ENCODE measurements around the gene SLC9A5. TPM values are rescaled to one million over a fixed set of nuclear protein-coding genes. Genes with fewer than 3 reads are reported as not detected.

SLC9A5 gene
- total RNA-seq, 1 experiment from 2014 or later: 2.4 TPM

DNA sequence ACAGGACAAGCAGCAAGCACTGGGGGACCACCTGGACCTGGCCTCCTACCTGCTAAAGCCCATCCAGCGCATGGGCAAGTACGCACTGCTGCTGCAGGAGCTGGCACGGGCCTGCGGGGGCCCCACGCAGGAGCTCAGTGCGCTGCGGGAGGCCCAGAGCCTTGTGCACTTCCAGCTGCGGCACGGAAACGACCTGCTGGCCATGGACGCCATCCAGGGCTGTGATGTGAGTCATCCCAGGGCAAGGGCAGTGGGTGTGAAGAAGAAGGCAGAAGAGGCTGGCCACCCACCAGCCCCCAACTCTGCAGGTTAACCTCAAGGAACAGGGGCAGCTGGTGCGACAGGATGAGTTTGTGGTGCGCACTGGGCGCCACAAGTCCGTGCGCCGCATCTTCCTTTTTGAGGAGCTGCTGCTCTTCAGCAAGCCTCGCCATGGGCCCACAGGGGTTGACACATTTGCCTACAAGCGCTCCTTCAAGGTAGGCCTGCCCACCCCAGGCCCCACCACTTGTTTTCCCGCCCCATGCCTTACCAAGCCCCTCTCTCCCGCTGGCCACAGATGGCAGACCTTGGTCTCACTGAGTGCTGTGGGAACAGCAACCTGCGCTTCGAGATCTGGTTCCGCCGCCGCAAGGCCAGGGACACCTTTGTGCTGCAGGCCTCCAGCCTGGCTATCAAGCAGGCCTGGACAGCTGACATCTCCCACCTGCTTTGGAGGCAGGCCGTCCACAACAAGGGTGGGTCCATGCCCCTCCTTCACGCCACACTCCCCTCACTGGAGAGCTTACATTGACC is 37.9 kb downstream of the SLC9A5 start:
- peaks cover 23% of the 10 kb centered on the region for H3K4me1 ChIP-seq
- TF ChIP-seq, protein P1, sequence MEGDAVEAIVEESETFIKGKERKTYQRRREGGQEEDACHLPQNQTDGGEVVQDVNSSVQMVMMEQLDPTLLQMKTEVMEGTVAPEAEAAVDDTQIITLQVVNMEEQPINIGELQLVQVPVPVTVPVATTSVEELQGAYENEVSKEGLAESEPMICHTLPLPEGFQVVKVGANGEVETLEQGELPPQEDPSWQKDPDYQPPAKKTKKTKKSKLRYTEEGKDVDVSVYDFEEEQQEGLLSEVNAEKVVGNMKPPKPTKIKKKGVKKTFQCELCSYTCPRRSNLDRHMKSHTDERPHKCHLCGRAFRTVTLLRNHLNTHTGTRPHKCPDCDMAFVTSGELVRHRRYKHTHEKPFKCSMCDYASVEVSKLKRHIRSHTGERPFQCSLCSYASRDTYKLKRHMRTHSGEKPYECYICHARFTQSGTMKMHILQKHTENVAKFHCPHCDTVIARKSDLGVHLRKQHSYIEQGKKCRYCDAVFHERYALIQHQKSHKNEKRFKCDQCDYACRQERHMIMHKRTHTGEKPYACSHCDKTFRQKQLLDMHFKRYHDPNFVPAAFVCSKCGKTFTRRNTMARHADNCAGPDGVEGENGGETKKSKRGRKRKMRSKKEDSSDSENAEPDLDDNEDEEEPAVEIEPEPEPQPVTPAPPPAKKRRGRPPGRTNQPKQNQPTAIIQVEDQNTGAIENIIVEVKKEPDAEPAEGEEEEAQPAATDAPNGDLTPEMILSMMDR (IDR thresholded peaks at IDR 0.05; ENCODE audit: insufficient read depth in 1 of 2, low read depth in 1 of 2, low read length in 1 of 2, severe bottlenecking in 1 of 2, unreplicated experiment in 1 of 2): no peak
- no peaks in the 10 kb centered on the region for H3K27me3 Mint-ChIP-seq (ENCODE audit: insufficient read depth, unreplicated experiment)
- H3K4me1 Mint-ChIP-seq (ENCODE audit: low read depth, unreplicated experiment): peaks cover 7% of the 10 kb centered on the region
- ChIA-PET CTCF (interaction anchor here (0.6 to 2.2 kb wide), 4 partner anchors 26 to 428 kb away, joined by 3 to 9 read pairs (median 4); partner anchors contain the start of gene FHOD1), POLR2A (interaction anchor here (1.3 kb wide), 1 partner anchor 26 kb away, joined by 4 read pairs; no protein-coding TSS in a partner anchor)
- no TSS peak for BruUV-seq (replicated peaks)
- H3K9me3 Mint-ChIP-seq (ENCODE audit: unreplicated experiment): no peaks in the 10 kb centered on the region
- peaks cover 2% of the 10 kb centered on the region for H3K36me3 ChIP-seq (ENCODE audit: control insufficient read depth, insufficient read depth, low read length)
- DNase-seq: no peak
- no peak overlapping the region for H3K4me3 ChIP-seq (ENCODE audit: low read depth, low read length)
- no peaks in the 10 kb centered on the region for H3K9me3 ChIP-seq
- intact Hi-C loops (cut with micrococcal nuclease; ENCODE audit: unreplicated experiment): no loop called here
- no peak overlapping the region for H3K27ac Mint-ChIP-seq (ENCODE audit: unreplicated experiment)
- H3K4me3 Mint-ChIP-seq (ENCODE audit: unreplicated experiment): no peak overlapping the region
- peaks cover 32% of the 10 kb centered on the region for H3K36me3 Mint-ChIP-seq (ENCODE audit: insufficient read depth, unreplicated experiment)
- H3K27me3 ChIP-seq (replicated peaks; ENCODE audit: control insufficient read depth, insufficient read depth, low read length): no peaks in the 10 kb centered on the region

DNA sequence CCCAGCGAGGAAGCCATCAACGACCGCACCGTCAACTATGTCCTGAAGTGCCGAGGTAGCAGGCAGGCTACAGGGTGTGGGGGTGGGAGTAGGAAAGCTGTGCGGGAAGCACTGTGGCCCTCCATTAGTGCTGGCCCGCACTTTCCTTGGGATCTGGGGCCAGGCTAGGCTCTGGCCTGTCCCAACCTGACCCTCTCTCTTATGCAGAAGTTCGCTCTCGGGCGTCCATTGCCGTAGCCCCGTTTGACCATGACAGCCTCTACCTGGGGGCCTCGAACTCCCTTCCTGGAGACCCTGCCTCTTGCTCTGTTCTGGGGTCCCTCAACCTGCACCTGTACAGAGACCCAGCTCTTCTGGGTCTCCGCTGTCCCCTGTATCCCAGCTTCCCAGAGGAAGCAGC is 39.2 kb downstream of the SLC9A5 start:
- Histone ChIP-seq H3K4me3 (ENCODE audit: low read depth, low read length) (no peak overlapping the region), H3K4me1 (peaks cover 23% of the 10 kb centered on the region), H3K36me3 (ENCODE audit: control insufficient read depth, insufficient read depth, low read length) (peaks cover 2% of the 10 kb centered on the region), H3K9me3 (no peaks in the 10 kb centered on the region), H3K27me3 (replicated peaks; ENCODE audit: control insufficient read depth, insufficient read depth, low read length) (no peaks in the 10 kb centered on the region)
- intact Hi-C loops (cut with micrococcal nuclease; ENCODE audit: unreplicated experiment): no loop called here
- ChIA-PET CTCF (interaction anchor here (1.8 kb wide), 1 partner anchor 28 kb away, joined by 3 read pairs; no protein-coding TSS in a partner anchor), POLR2A (interaction anchor here (0.6 kb wide), 1 partner anchor 146 kb away, joined by 3 read pairs; no protein-coding TSS in a partner anchor)
- no peaks in the 10 kb centered on the region for H3K9me3 Mint-ChIP-seq (ENCODE audit: unreplicated experiment)
- no peak overlapping the region for H3K27ac Mint-ChIP-seq (ENCODE audit: unreplicated experiment)
- no peaks in the 10 kb centered on the region for H3K27me3 Mint-ChIP-seq (ENCODE audit: insufficient read depth, unreplicated experiment)
- peaks cover 6% of the 10 kb centered on the region for H3K4me1 Mint-ChIP-seq (ENCODE audit: low read depth, unreplicated experiment)
- TF ChIP-seq, protein P1 (IDR thresholded peaks at IDR 0.05; ENCODE audit: insufficient read depth in 1 of 2, low read depth in 1 of 2, low read length in 1 of 2, severe bottlenecking in 1 of 2, unreplicated experiment in 1 of 2): no peak
- DNase-seq: no peak
- peaks cover 34% of the 10 kb centered on the region for H3K36me3 Mint-ChIP-seq (ENCODE audit: insufficient read depth, unreplicated experiment)
- H3K4me3 Mint-ChIP-seq (ENCODE audit: unreplicated experiment): no peak overlapping the region
- BruUV-seq (replicated peaks): no TSS peak

DNA sequence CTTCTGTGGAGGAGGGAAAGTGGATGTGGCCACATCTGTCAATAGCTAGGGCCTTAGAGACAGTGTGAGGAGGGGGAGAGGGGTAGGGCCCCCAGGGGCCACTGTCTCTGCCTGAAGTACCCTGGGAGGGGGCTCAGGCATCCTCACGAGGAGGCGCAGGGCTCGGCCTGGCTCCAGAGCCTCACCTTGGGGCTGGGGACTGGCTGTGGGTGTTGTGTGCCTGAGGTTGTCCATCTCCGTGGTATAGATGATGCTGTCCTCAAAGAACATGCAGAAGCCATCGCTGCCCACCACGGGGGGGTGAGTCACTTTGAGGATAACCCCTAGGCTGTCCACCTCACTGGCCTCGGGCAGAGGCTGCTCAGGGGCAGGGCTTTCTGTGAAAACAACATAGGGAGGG is 42.7 kb downstream of the SLC9A5 start:
- Histone ChIP-seq H3K4me3 (ENCODE audit: low read depth, low read length) (no peak overlapping the region), H3K9me3 (no peaks in the 10 kb centered on the region), H3K4me1 (peaks cover 23% of the 10 kb centered on the region), H3K36me3 (ENCODE audit: control insufficient read depth, insufficient read depth, low read length) (no peaks in the 10 kb centered on the region; the same call in 1 of the 2 replicates), H3K27me3 (replicated peaks; ENCODE audit: control insufficient read depth, insufficient read depth, low read length) (no peaks in the 10 kb centered on the region)
- H3K27ac Mint-ChIP-seq (ENCODE audit: unreplicated experiment): no peak overlapping the region
- DNase-seq: no peak
- peaks cover 20% of the 10 kb centered on the region for H3K36me3 Mint-ChIP-seq (ENCODE audit: insufficient read depth, unreplicated experiment)
- no peak overlapping the region for H3K4me3 Mint-ChIP-seq (ENCODE audit: unreplicated experiment)
- intact Hi-C loops (cut with micrococcal nuclease; ENCODE audit: unreplicated experiment): loop anchor here (5.0 kb wide), 1 partner anchor 46 kb away; no protein-coding TSS in a partner anchor
- TF ChIP-seq, protein P1 (IDR thresholded peaks at IDR 0.05; ENCODE audit: insufficient read depth in 1 of 2, low read depth in 1 of 2, low read length in 1 of 2, severe bottlenecking in 1 of 2, unreplicated experiment in 1 of 2): no peak
- CTCF ChIA-PET: no interaction called here
- POLR2A ChIA-PET: no interaction called here
- no TSS peak for BruUV-seq (replicated peaks)
- H3K9me3 Mint-ChIP-seq (ENCODE audit: unreplicated experiment): no peaks in the 10 kb centered on the region
- no peaks in the 10 kb centered on the region for H3K27me3 Mint-ChIP-seq (ENCODE audit: insufficient read depth, unreplicated experiment)
- peaks cover 3% of the 10 kb centered on the region for H3K4me1 Mint-ChIP-seq (ENCODE audit: low read depth, unreplicated experiment)
